ENCODE measurements around the gene SLC25A43.
"Not testable (repeated sequence)": the region's sequence is repeated elsewhere in the genome, so short reads cannot be mapped to it uniquely, and the experiment has no call there.

SLC25A43 gene

GRCh38 chrX:119468551-119469312 lies 69.6 kb downstream of the SLC25A43 start:
- peak; percentile 88 for DNase-seq

- DNase-seq = no peak
These were observed 70.1 kb downstream of the SLC25A43 start for GRCh38 chrX:119469313-119469635.

- no peak for DNase-seq
These were observed 75.7 kb downstream of the SLC25A43 start for GRCh38 chrX:119474615-119475388.

DNA sequence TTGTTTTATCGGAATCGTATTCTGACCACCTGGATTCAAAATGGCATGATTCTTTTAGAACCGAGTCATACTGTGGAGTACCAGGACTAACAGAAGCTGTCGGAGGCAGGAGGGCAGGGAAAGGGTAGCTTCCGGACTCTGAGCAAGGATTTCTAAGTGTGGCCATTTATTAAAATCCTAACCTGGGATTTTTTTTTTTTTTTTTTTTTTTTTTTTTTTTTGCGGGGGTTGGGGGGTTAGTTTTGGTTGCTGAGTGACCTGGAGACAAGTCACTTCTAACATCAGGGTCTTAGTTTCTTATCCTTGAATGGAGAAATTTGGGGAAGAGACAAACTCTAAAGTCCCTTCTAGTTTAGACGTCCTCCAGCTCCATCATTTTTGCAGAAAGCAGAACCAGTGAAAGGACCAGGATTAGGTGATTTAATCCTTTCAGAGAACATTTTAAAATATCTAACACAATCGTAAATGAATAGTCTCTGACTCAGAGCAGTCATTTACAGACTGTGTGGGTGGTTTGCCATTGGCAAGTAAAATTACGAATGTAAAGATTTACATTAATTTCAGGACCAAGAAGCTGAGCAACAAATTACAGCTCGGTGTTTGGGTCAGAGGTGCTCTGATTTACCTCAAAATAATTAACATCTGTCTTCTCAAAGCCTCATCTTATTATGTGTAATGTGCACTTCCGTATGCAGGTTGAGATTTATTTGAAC lies 76.4 kb downstream of the SLC25A43 start:
- no peak for DNase-seq

DNA sequence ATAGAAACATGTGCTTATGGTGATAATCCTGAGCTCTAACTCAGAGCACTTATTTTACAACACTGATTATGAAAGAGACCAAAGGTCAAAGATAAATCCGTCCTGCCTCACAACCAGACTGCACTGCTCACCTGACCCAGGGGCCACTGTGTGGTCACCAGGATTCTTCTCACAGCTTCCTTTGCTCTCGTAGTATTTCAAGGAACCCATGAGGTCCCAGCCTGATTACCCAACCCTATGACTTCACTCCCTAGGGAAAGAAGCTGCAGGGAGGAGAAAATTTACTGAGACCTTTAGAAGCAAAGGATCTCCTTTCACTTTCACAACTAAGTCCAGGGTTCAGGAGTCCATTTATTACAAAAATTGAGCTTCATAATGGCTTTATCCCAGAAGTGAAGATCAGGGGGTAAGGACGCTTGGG lies 78.7 kb downstream of the SLC25A43 start:
- no peak for DNase-seq

DNA sequence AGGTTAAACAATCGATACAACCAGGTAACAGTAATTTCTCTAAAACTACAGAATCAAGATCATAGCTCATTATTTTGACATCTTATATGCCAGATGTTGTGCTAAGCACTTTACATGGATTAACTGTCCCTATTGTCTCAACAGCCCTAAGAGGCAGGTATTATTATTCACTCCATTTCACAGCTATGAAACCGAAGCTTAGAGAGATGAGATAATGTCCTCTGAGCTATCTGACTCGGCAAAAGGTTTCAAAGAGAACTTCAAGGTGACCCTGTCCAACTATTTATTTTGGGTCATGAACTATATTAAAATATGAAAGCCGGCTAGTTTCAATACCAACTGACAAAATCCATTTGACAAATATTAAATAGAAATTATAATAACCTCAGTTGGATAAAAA lies 79.4 kb downstream of the SLC25A43 start:
- DNase-seq = no peak

GRCh38 chrX:119479845-119480244 lies 80.7 kb downstream of the SLC25A43 start:
- DNase-seq = no peak

- no peak for DNase-seq
These were observed 82.2 kb downstream of the SLC25A43 start for GRCh38 chrX:119481323-119481801.

- no peak for DNase-seq
These were observed 82.9 kb downstream of the SLC25A43 start for GRCh38 chrX:119482041-119482440.

- DNase-seq = peak; percentile 66
These were observed 83.6 kb downstream of the SLC25A43 start for GRCh38 chrX:119482481-119483480.

DNA sequence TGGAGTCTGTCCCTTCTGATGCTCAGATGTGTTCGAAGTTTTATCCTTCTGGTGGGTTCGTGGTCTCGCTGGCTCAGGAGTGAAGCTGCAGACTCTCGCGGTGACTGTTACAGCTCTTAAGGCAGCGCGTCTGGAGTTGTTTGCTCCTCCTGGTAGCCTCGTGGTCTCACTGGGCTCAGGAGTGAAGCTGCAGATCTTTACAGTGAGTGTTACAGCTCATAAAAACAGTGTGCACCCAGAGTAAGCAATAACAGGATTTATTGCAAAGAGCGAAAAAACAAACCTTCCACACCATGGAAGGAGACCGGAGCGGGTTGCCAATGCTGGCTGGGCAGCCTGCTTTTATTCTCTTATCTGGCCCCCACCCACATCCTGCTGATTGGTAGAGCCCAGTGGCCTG lies 87.6 kb downstream of the SLC25A43 start:
- no peak for DNase-seq

DNA sequence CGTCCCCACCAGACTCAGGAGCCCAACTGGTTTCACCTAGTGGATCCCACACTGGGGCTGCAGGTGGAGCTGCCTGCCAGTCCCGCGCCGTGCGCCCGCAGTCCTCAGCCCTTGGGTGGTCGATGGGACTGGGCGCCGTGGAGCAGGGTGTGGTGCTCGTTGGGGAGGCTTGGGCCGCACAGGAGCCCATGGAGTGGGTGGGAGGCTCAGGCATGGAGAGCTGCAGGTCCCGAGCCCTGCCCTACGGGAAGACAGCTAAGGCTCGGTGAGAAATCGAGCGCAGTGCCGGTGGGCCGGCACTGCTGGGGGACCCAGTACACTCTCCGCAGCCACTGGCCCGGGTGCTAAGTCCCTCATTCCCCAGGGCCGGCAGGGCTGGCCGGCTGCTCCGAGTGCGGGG lies 88.6 kb downstream of the SLC25A43 start:
- DNase-seq = not testable (repeated sequence)

DNA sequence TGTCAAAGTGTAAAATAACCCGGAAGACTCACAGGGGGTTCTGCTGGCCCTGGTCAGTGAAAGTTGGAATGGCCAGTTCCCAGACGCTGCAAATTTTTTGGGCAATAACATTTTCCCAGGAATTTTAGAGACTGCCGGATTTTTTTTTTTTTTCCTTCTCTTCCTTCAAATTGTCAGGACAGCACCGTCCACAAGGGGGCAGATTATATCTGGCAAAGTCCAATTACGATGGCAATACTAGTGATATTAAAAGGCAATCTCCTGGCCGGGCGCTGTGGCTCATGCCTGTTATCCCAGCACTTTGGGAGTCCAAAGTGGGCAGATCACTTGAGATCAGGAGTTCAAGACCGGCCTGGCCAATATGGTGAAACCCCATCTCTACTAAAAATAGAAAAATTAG lies 89.6 kb downstream of the SLC25A43 start:
- peak; percentile 29 for DNase-seq

DNA sequence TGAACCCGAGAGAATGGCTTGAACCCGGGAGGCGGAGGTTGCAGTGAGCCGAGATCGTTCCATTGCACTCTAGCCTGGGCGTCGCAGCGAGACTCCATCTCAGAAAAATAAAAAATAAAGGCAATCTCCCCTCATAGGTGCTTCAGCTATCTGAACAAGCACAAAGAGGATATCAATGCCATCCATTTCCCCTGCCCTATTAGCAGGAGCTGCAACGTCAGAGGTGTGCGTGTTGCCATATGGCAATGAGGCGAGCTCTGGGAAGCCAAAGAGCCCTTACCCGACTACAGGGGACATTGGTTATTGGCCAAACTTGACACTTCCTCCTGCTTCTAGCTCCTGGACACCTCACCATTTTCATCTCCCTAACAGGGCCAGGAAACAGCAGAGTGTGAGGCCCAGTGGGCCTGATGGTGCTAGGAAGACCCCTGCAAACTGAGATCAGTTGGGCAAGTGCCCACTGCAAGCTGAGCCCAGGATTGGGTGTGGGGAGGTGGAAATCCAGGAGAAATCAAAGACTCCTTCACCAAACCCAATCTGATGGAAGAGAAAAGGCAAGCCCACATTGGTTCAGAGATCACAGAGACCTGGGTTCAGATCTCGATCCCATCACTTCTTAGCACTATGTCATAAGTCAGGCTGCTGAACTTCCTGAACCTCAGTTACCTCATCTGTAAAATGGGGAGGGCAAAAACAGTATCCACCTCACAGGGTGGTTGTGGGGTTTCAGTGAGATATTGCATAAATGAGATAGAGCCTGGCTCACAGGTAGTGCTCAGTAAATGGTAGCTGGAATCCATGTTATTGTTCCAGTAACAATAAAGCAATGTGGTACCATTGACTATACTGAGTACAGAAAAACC lies 90.3 kb downstream of the SLC25A43 start:
- DNase-seq = no peak

- no peak for DNase-seq
These were observed 93.3 kb downstream of the SLC25A43 start for GRCh38 chrX:119492463-119492862.

GRCh38 chrX:119493851-119494495 lies 94.8 kb downstream of the SLC25A43 start:
- DNase-seq = not testable (repeated sequence)

GRCh38 chrX:119495734-119496726 lies 96.9 kb downstream of the SLC25A43 start:
- no peak for DNase-seq

GRCh38 chrX:119497185-119497584 lies 98.0 kb downstream of the SLC25A43 start:
- no peak for DNase-seq

GRCh38 chrX:119500061-119500800 lies 101.1 kb downstream of the SLC25A43 start:
- DNase-seq = no peak
